ENCODE measurements around the gene IL21R. TPM values are rescaled to one million over a fixed set of nuclear protein-coding genes. Genes with fewer than 3 reads are reported as not detected.

The IL21R gene
- total and polyA plus RNA-seq, 10 of the 15 experiments (the other 5 are each of a cell fraction or from before 2014, with no cell fraction given): 5.3 to 138 (median 82.5) TPM

DNA sequence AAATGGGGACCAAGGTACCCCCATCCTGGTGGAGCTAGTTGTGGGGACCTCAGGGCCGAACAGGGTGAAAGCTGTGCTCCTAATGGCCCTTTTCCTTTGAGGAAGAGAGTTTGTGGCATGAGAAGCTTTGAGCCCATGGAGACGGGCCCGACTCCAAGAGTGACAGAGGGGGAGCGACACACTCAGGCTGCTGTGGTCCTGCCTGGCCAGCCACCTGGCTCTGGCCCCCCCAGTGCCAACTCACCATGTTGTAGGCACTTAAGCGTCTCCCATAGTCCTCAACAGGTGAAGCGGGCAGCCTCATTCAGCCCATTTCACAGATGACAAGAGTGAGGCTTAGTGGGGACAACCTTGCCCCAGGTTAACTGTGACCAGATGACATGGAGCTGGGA is 1.6 kb downstream of the IL21R start:
- DNase-seq (ENCODE audit: low read depth, low spot score): no peak
- RAD21 ChIA-PET (ENCODE audit: unreplicated experiment): interaction anchor here (0.7 to 12.8 kb wide), 10 partner anchors 15 to 171 kb away, joined by 3 to 224 read pairs (median 16); no protein-coding TSS in a partner anchor
- Histone ChIP-seq H3K4me2 (ENCODE audit: control insufficient read depth, insufficient read depth) (peak overlapping the region; percentile 95), H3K27ac (ENCODE audit: control insufficient read depth, insufficient read depth) (peak overlapping the region; percentile 97), H3K4me1 (ENCODE audit: control insufficient read depth, insufficient read depth, low read length) (peaks cover 57% of the 10 kb centered on the region), H3K9me3 (replicated peaks; ENCODE audit: control insufficient read depth, insufficient read depth, low read length) (no peaks in the 10 kb centered on the region), H3K9ac (ENCODE audit: control insufficient read depth, insufficient read depth, low read length) (peak overlapping the region; percentile 99), H4K20me1 (ENCODE audit: control insufficient read depth, insufficient read depth) (no peaks in the 10 kb centered on the region; the same call in 1 of the 2 replicates), H3K4me3 (peak overlapping the region; percentile 86), H3K27me3 (replicated peaks in 1 of 2; ENCODE audit: control insufficient read depth in 2 of 2, insufficient read depth in 2 of 2, low read length in 1 of 2) (no peaks in the 10 kb centered on the region), H3K79me2 (ENCODE audit: control insufficient read depth, insufficient read depth, low read length) (peaks cover 82% of the 10 kb centered on the region), H2AFZ (ENCODE audit: control insufficient read depth, low read depth, low read length) (no peak overlapping the region), H3K36me3 (ENCODE audit: control insufficient read depth in 2 of 2, insufficient read depth in 2 of 2, low read length in 1 of 2) (peaks cover 0 to 8% of the 10 kb centered on the region in 2 experiments; a peak in 3 of 4 replicates)
- in situ Hi-C loops (cut with MboI) (no loop called here), intact Hi-C loops (cut with micrococcal nuclease; ENCODE audit: unreplicated experiment) (no loop called here)
- no peak for ATAC-seq
- SMC1A ChIA-PET (ENCODE audit: uncharacterized antibody, unreplicated experiment): interaction anchor here (0.8 to 10.9 kb wide), 11 partner anchors 11 to 169 kb away, joined by 3 to 220 read pairs (median 7); no protein-coding TSS in a partner anchor
- no peak for FAIRE-seq
- CTCF ChIA-PET: interaction anchor here (1.0 to 9.2 kb wide), 6 partner anchors 15 to 248 kb away, joined by 3 to 113 read pairs (median 22); no protein-coding TSS in a partner anchor
- under 1% methylated on average over 6 of the region's 6 CpGs for WGBS (ENCODE audit: insufficient coverage, insufficient replicate concordance, low lambda C conversion rate, missing lambda C conversion rate)
- POLR2A ChIA-PET: interaction anchor here (1.1 to 11.1 kb wide), 9 partner anchors 16 to 153 kb away, joined by 3 to 208 read pairs (median 19); no protein-coding TSS in a partner anchor
- BruUV-seq (replicated peaks): no TSS peak
- TF ChIP-seq NFXL1 (IDR thresholded peaks at IDR 0.05; ENCODE audit: borderline replicate concordance) (no peak), ZSCAN29 (IDR thresholded peaks at IDR 0.05) (no peak), TAF1 (IDR thresholded peaks at IDR 0.05; ENCODE audit: borderline replicate concordance, low read depth, low read length) (no peak), NFIC (IDR thresholded peaks at IDR 0.05; ENCODE audit: low read depth, low read length) (no peak), RAD21 (IDR thresholded peaks at IDR 0.05; ENCODE audit: insufficient read depth, low read depth, low read length) (no peak), RUNX3 (IDR thresholded peaks at IDR 0.05; ENCODE audit: low read length) (no peak), EP300 (IDR thresholded peaks at IDR 0.05; ENCODE audit: borderline replicate concordance in 1 of 2, control insufficient read depth in 1 of 2, low read depth in 2 of 2, low read length in 2 of 2) (no peak; a peak in 1 of 4 replicates), CHD1 (IDR thresholded peaks at IDR 0.05; ENCODE audit: low read depth, low read length) (no peak), BHLHE40 (IDR thresholded peaks at IDR 0.05; ENCODE audit: borderline replicate concordance in 1 of 2, low read depth in 2 of 2, low read length in 1 of 2) (no peak), DPF2 (IDR thresholded peaks at IDR 0.05) (no peak), NBN (IDR thresholded peaks at IDR 0.05) (no peak), STAT1 (conservative IDR thresholded peaks at IDR 0.05) (no peak), YBX1 (IDR thresholded peaks at IDR 0.05) (no peak)
- TF ChIP-seq, protein P1, sequence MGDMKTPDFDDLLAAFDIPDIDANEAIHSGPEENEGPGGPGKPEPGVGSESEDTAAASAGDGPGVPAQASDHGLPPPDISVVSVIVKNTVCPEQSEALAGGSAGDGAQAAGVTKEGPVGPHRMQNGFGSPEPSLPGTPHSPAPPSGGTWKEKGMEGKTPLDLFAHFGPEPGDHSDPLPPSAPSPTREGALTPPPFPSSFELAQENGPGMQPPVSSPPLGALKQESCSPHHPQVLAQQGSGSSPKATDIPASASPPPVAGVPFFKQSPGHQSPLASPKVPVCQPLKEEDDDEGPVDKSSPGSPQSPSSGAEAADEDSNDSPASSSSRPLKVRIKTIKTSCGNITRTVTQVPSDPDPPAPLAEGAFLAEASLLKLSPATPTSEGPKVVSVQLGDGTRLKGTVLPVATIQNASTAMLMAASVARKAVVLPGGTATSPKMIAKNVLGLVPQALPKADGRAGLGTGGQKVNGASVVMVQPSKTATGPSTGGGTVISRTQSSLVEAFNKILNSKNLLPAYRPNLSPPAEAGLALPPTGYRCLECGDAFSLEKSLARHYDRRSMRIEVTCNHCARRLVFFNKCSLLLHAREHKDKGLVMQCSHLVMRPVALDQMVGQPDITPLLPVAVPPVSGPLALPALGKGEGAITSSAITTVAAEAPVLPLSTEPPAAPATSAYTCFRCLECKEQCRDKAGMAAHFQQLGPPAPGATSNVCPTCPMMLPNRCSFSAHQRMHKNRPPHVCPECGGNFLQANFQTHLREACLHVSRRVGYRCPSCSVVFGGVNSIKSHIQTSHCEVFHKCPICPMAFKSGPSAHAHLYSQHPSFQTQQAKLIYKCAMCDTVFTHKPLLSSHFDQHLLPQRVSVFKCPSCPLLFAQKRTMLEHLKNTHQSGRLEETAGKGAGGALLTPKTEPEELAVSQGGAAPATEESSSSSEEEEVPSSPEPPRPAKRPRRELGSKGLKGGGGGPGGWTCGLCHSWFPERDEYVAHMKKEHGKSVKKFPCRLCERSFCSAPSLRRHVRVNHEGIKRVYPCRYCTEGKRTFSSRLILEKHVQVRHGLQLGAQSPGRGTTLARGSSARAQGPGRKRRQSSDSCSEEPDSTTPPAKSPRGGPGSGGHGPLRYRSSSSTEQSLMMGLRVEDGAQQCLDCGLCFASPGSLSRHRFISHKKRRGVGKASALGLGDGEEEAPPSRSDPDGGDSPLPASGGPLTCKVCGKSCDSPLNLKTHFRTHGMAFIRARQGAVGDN (IDR thresholded peaks at IDR 0.05): no peak
- TF ChIP-seq, protein P2, sequence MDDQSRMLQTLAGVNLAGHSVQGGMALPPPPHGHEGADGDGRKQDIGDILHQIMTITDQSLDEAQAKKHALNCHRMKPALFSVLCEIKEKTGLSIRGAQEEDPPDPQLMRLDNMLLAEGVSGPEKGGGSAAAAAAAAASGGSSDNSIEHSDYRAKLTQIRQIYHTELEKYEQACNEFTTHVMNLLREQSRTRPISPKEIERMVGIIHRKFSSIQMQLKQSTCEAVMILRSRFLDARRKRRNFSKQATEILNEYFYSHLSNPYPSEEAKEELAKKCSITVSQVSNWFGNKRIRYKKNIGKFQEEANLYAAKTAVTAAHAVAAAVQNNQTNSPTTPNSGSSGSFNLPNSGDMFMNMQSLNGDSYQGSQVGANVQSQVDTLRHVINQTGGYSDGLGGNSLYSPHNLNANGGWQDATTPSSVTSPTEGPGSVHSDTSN (IDR thresholded peaks at IDR 0.05; ENCODE audit: insufficient replicate concordance, low read depth, low read length): no peak
- TF ChIP-seq, protein P3, sequence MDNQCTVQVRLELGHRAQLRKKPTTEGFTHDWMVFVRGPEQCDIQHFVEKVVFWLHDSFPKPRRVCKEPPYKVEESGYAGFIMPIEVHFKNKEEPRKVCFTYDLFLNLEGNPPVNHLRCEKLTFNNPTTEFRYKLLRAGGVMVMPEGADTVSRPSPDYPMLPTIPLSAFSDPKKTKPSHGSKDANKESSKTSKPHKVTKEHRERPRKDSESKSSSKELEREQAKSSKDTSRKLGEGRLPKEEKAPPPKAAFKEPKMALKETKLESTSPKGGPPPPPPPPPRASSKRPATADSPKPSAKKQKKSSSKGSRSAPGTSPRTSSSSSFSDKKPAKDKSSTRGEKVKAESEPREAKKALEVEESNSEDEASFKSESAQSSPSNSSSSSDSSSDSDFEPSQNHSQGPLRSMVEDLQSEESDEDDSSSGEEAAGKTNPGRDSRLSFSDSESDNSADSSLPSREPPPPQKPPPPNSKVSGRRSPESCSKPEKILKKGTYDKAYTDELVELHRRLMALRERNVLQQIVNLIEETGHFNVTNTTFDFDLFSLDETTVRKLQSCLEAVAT (IDR thresholded peaks at IDR 0.05): 0 out of 2 replicates have a peak, but pooled peaks have one; percentile 8
- TF ChIP-seq, protein P4, sequence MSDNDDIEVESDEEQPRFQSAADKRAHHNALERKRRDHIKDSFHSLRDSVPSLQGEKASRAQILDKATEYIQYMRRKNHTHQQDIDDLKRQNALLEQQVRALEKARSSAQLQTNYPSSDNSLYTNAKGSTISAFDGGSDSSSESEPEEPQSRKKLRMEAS (IDR thresholded peaks at IDR 0.05; ENCODE audit: low read depth, low read length): no peak; the same call in 1 of the 2 replicates
